Kidney epithelial cell (primary cell): ENCODE data around the gene EAF2. TPM values are rescaled to one million over a fixed set of nuclear protein-coding genes. Genes with fewer than 3 reads are reported as not detected.

Experiments
- DNase-seq: peaks from one replicate; pipeline ENCODE4 v3.0.0-alpha.2; 2010; ENCODE audit warnings: low read depth
- H3K27me3 ChIP-seq: 2 replicates; pipeline ENCODE4 v1.6.0; 2011; ENCODE audit warnings: low read length; ENCODE audit not compliant: control insufficient read depth, insufficient read depth
- H3K36me3 ChIP-seq: 2 replicates; pipeline ENCODE4 v1.5.1; 2011; ENCODE audit warnings: low read length; ENCODE audit not compliant: control insufficient read depth, insufficient read depth
- H3K4me3 ChIP-seq: 2 replicates; pipeline ENCODE4 v1.5.1; 2011; ENCODE audit warnings: low read depth, mild to moderate bottlenecking, control low read depth, low read length
- CTCF ChIP-seq: IDR thresholded peaks from 2 replicates; pipeline ENCODE4 v1.5.1; 2011; ENCODE audit warnings: mild to moderate bottlenecking, moderate library complexity, low read length, control low read depth, inconsistent platforms; ENCODE audit not compliant: insufficient read depth, poor library complexity, severe bottlenecking
- total RNA-seq: library from RNA; depleted of rRNA; stranded (reverse); fragments of >200 nt; gene quantifications from 2 replicates; pipeline ENCODE4 v1.2.3, GENCODE V29; 2015

Gene EAF2
- total RNA-seq, 1 donor from 2014 or later: 1.1 TPM

DNA sequence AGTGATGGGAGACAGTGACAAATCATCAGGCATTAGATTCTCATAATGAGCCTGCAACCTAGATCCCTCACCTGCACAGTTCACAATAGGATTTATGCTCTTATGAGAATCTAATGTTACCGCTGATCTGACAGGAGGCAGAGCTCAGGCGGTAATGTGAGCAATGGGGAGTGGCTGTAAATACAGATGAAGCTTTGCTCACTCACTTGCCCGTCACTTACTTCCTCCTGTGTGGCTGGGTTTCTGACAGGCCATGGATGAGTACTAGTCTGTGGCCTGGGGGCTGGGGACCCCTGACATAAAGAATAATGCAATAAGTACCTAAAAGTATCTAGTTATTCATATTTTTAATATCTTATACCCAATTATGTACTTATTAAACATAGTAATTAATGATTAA lies 15.8 kb upstream of the EAF2 start:
- no peak overlapping the region for H3K4me3 ChIP-seq
- no peaks in the 10 kb centered on the region for H3K27me3 ChIP-seq
- H3K36me3 ChIP-seq: peaks cover 3% of the 10 kb centered on the region
- DNase-seq: no peak
- no peak for TF ChIP-seq CTCF

GRCh38 chr3:121821421-121822199 lies 13.4 kb upstream of the EAF2 start:
- Histone ChIP-seq H3K4me3 (no peak overlapping the region), H3K27me3 (no peaks in the 10 kb centered on the region), H3K36me3 (peaks cover 4% of the 10 kb centered on the region)
- no peak for DNase-seq
- no peak for TF ChIP-seq CTCF

DNA sequence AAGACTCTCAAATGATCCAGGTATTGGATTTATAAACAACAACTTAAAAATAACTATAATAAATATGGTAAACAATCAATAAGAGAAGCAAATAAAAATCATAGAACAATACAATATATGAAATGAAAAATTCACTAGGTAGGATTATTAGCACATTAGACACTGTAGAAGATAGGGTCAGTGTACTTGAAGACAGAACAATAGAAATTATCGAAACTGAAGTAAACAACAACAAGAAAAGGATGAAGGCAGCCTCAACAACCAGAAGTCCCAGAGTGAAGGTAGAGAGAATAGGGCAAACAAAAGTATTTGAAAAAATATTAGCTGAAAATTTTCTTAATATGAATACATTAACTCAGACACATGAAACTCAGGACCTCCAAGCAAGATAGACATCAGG lies 12.0 kb upstream of the EAF2 start:
- H3K27me3 ChIP-seq: no peaks in the 10 kb centered on the region
- no peak overlapping the region for H3K4me3 ChIP-seq
- DNase-seq: no peak
- peaks cover 4% of the 10 kb centered on the region for H3K36me3 ChIP-seq
- no peak for TF ChIP-seq CTCF

GRCh38 chr3:121834157-121834670 lies 795 bp upstream of the EAF2 start:
- H3K4me3 ChIP-seq: peak overlapping the region; percentile 72
- DNase-seq: no peak
- H3K27me3 ChIP-seq: no peaks in the 10 kb centered on the region
- TF ChIP-seq CTCF: no peak
- H3K36me3 ChIP-seq: no peaks in the 10 kb centered on the region

DNA sequence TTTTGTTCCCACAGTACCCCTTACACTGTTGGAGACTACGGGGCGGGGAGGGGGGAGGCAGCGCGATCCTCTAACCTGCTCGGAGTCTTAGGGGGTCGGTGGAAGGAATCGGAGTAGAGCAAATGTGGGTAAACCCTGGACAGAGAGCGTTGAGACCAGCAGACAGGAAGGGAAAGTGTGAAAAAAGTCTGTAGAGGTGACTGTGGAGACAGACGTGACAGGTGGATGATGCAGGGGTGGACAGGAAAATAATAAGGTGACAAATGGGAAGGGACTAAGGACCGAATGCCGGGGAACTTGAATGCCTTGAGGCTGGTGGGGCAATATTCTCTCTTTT lies 424 bp downstream of the EAF2 start:
- Histone ChIP-seq H3K4me3 (peak overlapping the region; percentile 72), H3K27me3 (no peaks in the 10 kb centered on the region), H3K36me3 (no peaks in the 10 kb centered on the region)
- no peak for TF ChIP-seq CTCF
- no peak for DNase-seq

- no peaks in the 10 kb centered on the region for H3K27me3 ChIP-seq
- no peak for TF ChIP-seq CTCF
- no peaks in the 10 kb centered on the region for H3K36me3 ChIP-seq
- H3K4me3 ChIP-seq: no peak overlapping the region
- no peak for DNase-seq
Observed at GRCh38 chr3:121836064-121836463, 1.1 kb downstream of the EAF2 start.
